GM18498 (cell line): ENCODE data around the gene S100A14.

Experiments
- ATAC-seq: cut with Tn5 transposase; IDR thresholded peaks from one replicate; pipeline ENCODE4 v1.9.1; 2021; ENCODE audit warnings: mild to moderate bottlenecking, moderate library complexity; ENCODE audit not compliant: unreplicated experiment

S100A14 gene

GRCh38 chr1:153566414-153567371 lies 49.4 kb downstream of the S100A14 start:
- ATAC-seq, result peak; percentile 37

DNA sequence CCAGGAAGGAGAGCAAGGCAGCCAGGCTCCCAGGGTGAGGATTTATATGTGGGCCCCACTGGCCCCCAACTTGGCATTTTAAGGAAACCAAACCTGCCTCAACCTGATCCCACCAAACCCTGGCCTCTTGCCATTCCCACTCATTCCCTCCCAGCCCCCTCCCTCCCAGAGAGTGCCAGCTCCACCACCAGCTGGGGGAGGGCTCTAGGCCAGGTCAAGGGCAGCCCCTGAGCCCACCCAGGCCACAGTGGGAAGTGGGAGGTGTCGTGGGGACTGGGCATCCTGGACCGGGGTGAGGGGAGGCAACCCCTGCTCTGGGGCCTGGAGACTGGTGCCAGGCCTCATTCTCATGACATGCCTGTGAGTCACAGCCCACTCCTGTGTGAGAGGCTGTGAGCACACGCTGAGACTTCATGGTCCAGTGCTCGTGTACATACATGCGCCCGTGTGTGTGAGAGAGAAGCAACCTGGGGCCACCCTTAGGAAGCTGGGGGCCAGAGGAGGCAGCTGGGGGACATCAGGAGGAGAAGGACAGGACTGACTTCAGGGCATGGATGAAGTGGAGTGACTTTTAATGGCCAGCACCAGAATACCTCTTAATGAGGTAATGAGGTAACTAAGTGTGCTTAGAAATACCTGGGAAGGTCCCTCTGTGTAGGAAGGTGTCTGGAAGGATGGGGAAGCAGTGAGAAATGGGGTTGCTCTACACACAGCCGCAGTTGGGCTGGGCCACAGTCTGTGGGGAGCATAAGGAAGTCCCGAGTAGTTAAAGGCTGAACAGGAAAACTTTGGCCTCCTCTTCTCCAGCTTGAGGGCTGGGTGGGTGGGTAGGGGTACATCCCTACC lies 50.4 kb downstream of the S100A14 start, which contains the start of gene S100A2:
Gene S100A2 (minus strand): TSS at position 316 of the 846 bp plus-strand sequence. CDS start 1,967 bp downstream, outside the sequence.
- ATAC-seq, result peak; percentile 55
